HL-60/S4 treated with phorbol 12-myristate 13-acetate at 8.2 ng/mL for 4 days and 3 days (cell line): ENCODE data around the gene TMEM42.
"Not testable (repeated sequence)": the region's sequence is repeated elsewhere in the genome, so short reads cannot be mapped to it uniquely, and the experiment has no call there.

Experiments used
- in situ Hi-C: fragments of 300-500 bp; cut with MboI; formaldehyde crosslinking; loops from 2 replicates; pipeline ENCODE4 v1.15.0; 2022; ENCODE audit warnings: low sequenced_read_pairs

TMEM42 gene

DNA sequence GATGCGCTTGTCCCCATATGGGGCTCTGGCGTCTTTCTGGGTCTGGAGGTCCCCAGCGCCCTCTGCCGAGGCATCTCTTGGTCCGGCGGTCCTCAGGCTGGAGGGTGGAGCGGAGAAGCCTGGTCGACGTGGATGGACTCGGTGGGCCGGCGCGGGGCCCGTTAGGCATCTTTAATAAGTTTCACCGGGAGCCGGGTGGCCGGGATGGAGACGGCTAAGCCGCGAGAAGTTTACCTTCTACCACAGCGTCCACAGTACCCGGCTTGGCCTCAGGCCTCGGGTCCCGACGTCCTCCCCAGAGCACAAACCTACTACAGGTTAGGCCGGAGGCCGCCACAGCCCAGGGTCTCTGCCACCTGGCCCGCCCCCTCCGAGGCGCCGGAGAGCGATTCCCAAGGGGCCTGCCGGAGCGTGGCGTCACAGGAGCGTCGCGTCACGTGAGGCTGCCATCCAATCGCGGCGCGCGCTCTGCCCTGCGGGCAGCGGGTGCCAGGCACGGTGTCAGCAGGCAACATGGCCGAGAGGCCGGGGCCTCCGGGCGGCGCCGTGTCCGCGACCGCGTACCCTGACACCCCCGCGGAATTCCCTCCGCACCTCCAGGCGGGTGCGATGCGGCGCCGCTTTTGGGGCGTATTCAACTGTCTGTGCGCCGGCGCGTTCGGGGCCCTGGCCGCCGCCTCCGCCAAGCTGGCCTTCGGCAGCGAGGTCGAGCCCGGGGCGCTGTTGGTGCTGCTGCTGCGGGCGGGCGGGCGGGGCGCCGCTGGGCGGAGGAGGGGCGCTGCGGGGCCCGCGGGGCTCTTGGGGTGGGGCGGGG lies at the start of gene TMEM42:
Gene TMEM42 (plus strand): TSS at position 501 of the 814 bp plus-strand sequence. CDS start 13 bp downstream, at position 514.
- in situ Hi-C loops: no loop called here

DNA sequence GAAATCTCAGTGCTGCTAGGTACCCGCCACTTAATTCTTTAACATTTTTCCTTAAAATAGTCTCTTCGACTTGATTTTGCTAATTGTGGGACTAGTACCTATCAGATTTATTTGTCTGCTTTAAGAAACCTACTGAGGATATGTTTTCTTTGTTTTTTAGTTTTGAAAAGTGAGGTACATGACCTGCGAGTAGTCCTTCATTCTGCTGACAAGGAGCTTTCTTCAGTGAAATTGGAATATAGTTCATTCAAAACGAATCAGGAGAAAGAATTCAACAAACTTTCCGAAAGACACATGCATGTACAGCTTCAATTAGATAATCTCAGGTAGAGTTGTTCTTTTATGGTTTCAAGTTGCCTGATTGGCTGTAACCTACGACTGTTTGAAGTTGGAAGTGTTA lies 47.0 kb upstream of the TMEM42 start:
- in situ Hi-C loops: no loop called here

- in situ Hi-C loops: not testable (repeated sequence)
Measured at GRCh38 chr3:44816334-44816733, 45.4 kb upstream of the TMEM42 start.

DNA sequence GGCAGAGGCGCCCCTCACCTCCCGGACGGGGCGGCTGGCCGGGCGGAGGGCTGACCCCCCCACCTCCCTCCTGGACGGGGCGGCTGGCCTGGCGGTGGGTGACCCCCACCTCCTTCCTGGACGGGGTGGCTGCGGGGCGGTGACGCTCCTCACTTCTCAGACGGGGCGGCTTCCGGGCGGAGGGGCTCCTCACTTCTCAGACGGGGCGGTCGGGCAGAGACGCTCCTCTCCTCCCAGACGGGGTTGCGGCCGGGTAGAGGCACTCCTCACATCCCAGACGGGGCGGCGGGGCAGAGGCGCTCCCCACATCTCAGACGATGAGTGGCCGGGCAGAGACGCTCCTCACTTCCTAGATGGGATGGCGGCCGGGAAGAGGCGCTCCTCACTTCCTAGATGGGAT lies 40.5 kb upstream of the TMEM42 start:
- in situ Hi-C loops: not testable (repeated sequence)

DNA sequence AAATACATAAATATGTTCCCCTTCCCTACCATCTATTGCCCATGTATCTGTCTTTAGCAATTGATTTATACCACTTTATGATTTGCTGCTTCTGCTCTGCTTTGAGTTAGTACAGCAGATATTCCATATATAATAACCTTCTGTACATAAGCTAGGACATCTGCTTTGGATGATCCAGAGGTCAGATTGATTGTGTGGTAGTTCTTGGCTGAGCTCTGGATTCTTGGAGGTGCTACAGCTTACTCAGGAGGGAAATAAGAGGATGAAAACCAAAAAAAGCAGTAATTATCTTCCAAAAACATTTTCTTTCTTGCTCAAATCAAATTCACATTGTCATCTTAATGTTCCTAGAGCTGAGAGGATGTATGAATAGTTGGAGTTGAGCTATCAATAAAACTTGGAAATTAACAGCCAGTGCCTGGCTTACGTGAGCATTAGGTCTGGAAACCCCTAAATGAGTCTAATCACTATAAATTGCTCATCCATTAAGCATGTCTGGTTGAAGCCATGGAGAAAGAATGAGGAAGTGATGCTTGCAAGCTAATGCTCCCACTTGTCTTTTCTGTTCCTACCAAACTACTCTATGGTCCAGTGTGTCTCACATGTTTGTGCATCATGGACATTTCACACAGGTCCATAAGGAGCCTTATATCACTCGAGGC lies 36.3 kb upstream of the TMEM42 start:
- in situ Hi-C loops: no loop called here

DNA sequence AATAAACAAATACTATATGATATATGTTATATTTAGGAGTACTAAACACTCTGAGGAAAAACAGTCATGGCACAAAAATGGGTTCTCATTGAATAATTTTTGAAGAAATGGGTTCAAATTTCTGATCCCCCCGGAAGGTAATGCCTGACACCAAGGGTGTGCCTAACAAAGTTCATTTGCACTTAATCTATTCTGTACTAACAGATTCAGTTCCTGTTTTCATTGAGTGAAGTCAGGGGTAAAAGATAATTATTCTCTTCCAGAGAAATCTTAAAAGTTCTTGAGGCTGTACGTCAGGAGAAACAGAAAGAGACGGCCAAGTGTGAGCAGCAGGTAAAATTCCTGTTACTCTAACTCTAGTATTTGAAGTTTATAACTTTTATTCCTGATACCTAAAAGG lies 34.5 kb upstream of the TMEM42 start:
- in situ Hi-C loops: no loop called here

DNA sequence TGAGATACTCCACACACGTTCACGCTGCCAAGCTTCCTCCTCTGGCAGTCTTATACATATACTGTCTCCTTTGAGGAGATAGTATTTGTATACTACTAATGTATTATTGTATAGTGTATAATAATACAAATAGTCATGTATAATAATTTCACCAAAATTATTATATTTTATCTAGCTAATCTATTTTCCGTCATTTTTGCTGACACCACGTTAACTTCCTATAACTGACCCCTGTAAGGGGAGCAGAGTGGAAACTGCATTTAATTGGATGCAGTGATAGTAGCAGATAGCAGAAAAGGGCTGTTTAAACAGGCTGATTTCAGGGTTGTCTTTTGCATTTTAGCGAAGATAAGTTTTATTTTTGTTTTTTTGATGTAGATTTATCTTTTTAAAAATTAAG lies 30.5 kb upstream of the TMEM42 start:
- in situ Hi-C loops: no loop called here

GRCh38 chr3:44832032-44832431 lies 29.7 kb upstream of the TMEM42 start:
- in situ Hi-C loops: no loop called here

DNA sequence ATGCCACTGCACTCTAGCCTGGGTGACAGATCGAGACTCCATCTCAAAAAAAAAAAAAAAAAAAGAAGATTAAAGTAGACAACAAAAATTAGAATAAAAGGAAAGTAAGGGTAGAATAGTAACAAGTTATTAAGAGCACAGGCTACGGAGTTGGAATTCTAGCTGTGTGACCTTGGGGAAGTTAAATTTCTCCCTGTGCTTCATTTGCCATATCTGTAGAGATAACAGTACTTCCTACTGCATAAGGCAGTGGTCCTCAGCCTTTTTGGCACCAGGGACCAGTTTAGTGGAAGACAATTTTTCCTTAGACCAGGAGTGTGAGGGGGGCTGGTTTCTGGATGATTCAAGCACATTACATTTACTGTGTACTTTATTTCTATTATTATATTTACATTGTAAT lies 28.7 kb upstream of the TMEM42 start:
- in situ Hi-C loops: no loop called here

GRCh38 chr3:44833394-44833793 lies 28.3 kb upstream of the TMEM42 start:
- in situ Hi-C loops: no loop called here

GRCh38 chr3:44835684-44836083 lies 26.0 kb upstream of the TMEM42 start:
- in situ Hi-C loops: no loop called here

- in situ Hi-C loops: no loop called here
Measured at GRCh38 chr3:44842376-44842775, 19.3 kb upstream of the TMEM42 start.

- in situ Hi-C loops: no loop called here
Measured at GRCh38 chr3:44845528-44846520, 15.9 kb upstream of the TMEM42 start.

GRCh38 chr3:44848634-44849033 lies 13.1 kb upstream of the TMEM42 start:
- in situ Hi-C loops: no loop called here

GRCh38 chr3:44856663-44857062 lies 5.0 kb upstream of the TMEM42 start:
- in situ Hi-C loops: not testable (repeated sequence)

DNA sequence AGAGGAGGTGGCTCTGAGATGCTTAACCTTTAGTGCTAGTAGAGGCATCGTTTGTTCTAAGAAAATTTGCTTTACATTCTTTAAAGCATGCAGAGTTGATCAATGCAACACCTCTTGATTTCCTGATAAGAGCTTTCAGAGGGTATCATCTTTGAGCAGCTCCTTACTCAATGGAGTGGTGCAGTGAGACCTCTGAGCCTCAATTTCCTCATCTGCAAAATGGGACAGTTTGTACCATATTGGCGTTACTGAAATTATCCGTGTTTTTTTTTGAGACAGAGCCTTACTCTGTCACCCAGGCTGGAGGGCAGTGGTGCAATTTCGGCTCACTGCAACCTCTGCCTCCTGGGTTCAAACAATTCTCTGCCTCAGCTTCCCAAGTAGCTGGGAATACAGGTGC lies 1.6 kb upstream of the TMEM42 start:
- in situ Hi-C loops: no loop called here

DNA sequence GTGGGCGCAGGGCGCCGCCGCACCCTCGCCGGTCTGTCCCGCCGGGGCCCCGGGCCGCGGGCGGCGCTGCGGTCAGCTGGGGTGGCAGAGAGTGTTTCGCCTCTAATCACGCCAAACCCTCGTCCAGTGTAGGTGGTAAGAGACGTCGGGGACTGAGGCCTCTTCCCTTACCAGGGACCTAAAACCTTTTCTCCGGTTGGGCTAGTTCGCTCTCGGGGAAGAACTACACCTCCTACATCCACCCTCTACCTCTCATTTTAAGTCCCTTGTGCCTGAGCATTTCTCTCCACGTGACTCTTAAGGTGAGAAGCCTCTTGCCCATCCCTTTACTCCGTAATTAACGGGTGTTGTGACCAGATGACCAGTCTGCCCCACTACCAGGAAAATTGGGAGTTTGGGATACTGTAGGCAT lies 520 bp downstream of the TMEM42 start:
- in situ Hi-C loops: no loop called here

DNA sequence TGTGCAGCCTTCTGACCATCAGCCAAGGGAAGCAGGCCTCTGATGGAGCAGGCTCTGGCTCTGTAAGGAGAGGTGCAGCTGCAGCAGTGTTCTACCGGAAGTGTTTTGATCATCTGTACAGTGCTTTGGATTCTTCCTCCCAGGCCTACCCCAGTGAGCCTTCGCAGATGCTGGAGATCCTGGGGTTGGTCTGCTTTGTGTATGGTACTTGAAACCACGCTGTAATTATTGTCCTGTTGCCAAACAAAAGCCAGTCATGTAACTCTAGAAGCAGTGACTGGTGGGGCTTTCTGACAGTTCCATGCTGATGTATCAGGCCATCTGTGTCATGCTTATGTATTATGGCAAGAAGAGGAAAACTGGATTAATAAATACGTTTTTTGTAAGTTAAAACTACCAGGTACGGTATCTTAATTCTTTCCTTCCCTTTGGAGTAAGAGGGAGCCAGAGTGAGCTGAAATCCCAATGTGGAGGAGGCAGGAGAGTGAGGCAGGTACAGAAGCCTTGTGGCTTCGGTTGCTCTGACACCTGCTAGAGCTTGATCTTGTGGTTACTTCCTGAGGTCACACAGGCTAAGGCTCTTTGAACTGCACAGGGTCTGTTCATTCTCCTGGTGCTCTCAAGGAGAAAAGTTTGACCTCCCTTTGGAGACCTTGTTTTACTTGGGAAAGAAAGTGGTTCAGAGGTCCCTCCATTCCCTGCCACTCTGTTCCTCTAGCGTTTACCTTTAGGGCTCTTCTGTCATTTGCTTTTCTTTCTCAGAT lies 3.7 kb downstream of the TMEM42 start:
- in situ Hi-C loops: no loop called here

- in situ Hi-C loops: no loop called here
Measured at GRCh38 chr3:44867421-44868111, 5.9 kb downstream of the TMEM42 start.
